HG03432 (cell line): Measurements from ENCODE around the gene SYT14.
"Not testable (repeated sequence)": the region's sequence is repeated elsewhere in the genome, so short reads cannot be mapped to it uniquely, and the experiment has no call there.

Experiments used
- ATAC-seq: cut with Tn5 transposase; IDR thresholded peaks from one replicate; pipeline ENCODE4 v1.9.1; 2021; ENCODE audit warnings: mild to moderate bottlenecking, moderate library complexity; ENCODE audit not compliant: unreplicated experiment

Gene SYT14

GRCh38 chr1:210196266-210196665, 258.2 kb downstream of the SYT14 start:
- ATAC-seq = not testable (repeated sequence)

GRCh38 chr1:210198840-210199239, 260.8 kb downstream of the SYT14 start:
- no peak for ATAC-seq

GRCh38 chr1:210200124-210200736, 262.2 kb downstream of the SYT14 start:
- ATAC-seq = no peak

- no peak for ATAC-seq
Measured at GRCh38 chr1:210201681-210202080, 263.7 kb downstream of the SYT14 start.

- ATAC-seq = no peak
Measured at GRCh38 chr1:210207597-210208450, 269.8 kb downstream of the SYT14 start.

- ATAC-seq = no peak
Measured at GRCh38 chr1:210213335-210213734, 275.3 kb downstream of the SYT14 start.

GRCh38 chr1:210214573-210215409, 276.8 kb downstream of the SYT14 start:
- ATAC-seq = no peak

GRCh38 chr1:210217482-210217881, 279.5 kb downstream of the SYT14 start:
- no peak for ATAC-seq

- ATAC-seq = no peak
Measured at GRCh38 chr1:210218047-210218446, 280.0 kb downstream of the SYT14 start.
